ENCODE measurements around the gene RNF220. TPM values are rescaled to one million over a fixed set of nuclear protein-coding genes. Genes with fewer than 3 reads are reported as not detected.

The RNF220 gene
- total and polyA plus RNA-seq, 9 of the 15 experiments (the other 6 are each of a cell fraction or from before 2014, with no cell fraction given) = 5.1 to 117 (median 66.9) TPM

GRCh38 chr1:44588551-44589210 lies 183.6 kb downstream of the RNF220 start:
- intact Hi-C loops (cut with micrococcal nuclease) (loop anchor here (5.0 kb wide), 1 partner anchor 76 kb away; no protein-coding TSS in a partner anchor), in situ Hi-C loops (cut with MboI) (no loop called here)
- H3K4me3 ChIP-seq = no peak overlapping the region
- H3K79me2 ChIP-seq (ENCODE audit: control insufficient read depth, insufficient read depth, low read length) = no peaks in the 10 kb centered on the region
- no peak for FAIRE-seq
- no TSS peak for BruUV-seq (replicated peaks)
- no peak for DNase-seq (ENCODE audit: extremely low read depth in 1 of 4, low spot score in 3 of 4)
- 0% methylated on average over 3 of the region's 3 CpGs for WGBS (ENCODE audit: insufficient coverage, low coverage, missing lambda C conversion rate)
- POLR2A ChIA-PET = interaction anchor here (0.8 to 1.1 kb wide), 2 partner anchors 9 to 376 kb away, joined by 3 to 4 read pairs; partner anchors contain the start of gene DMAP1
- no peaks in the 10 kb centered on the region for H3K9me3 ChIP-seq (replicated peaks; ENCODE audit: control insufficient read depth, insufficient read depth, low read depth, low read length)
- no peak overlapping the region for H2AFZ ChIP-seq (ENCODE audit: low read depth, low read length)
- H4K20me1 ChIP-seq (replicated peaks; ENCODE audit: control insufficient read depth, insufficient read depth, low read length) = peaks cover 11% of the 10 kb centered on the region; the same call in 1 of the 2 replicates
- H3K4me2 ChIP-seq (ENCODE audit: insufficient read depth, low read length) = no peak overlapping the region
- H3K4me1 ChIP-seq (replicated peaks in 1 of 2; ENCODE audit: control insufficient read depth in 2 of 2, insufficient read depth in 2 of 2, low read length in 2 of 2) = peaks cover 0 to 8% of the 10 kb centered on the region in 2 experiments; a peak in 3 of 5 replicates
- no peaks in the 10 kb centered on the region for H3K36me3 ChIP-seq (ENCODE audit: control insufficient read depth, insufficient read depth, low read length)
- H3K9me1 ChIP-seq (ENCODE audit: control insufficient read depth, insufficient read depth, low read length) = no peaks in the 10 kb centered on the region
- no peak overlapping the region for H3K27ac ChIP-seq (ENCODE audit: extremely low read depth, low read depth, low read length)
- H3K9ac ChIP-seq (ENCODE audit: insufficient read depth in 1 of 2, low read depth in 2 of 2, low read length in 2 of 2) = no peak overlapping the region
- no peak for ATAC-seq
- CTCF ChIA-PET (ENCODE audit: low intra/inter-chr PET ratio) = no interaction called here
- H3K27me3 ChIP-seq (ENCODE audit: control insufficient read depth in 2 of 2, insufficient read depth in 2 of 2, low read length in 2 of 2) = peaks cover 61 to 85% of the 10 kb centered on the region in 2 experiments
- TF ChIP-seq HNRNPL (IDR thresholded peaks at IDR 0.05; ENCODE audit: low read depth, low read length) = no peak
- no peak for TF ChIP-seq SMARCB1 (IDR thresholded peaks at IDR 0.05; ENCODE audit: insufficient read length, low read depth)
- no peak for TF ChIP-seq RBM14 (IDR thresholded peaks at IDR 0.05; ENCODE audit: borderline replicate concordance, insufficient read depth, low read depth, low read length)
- no peak for TF ChIP-seq CTCFL (IDR thresholded peaks at IDR 0.05; ENCODE audit: borderline replicate concordance, insufficient read depth, low read depth, low read length, poor library complexity, severe bottlenecking)
- no peak for TF ChIP-seq ZNF263 (CRISPR knock-in tag; IDR thresholded peaks at IDR 0.05; ENCODE audit: borderline replicate concordance)
- TF ChIP-seq RREB1 (CRISPR knock-in tag; IDR thresholded peaks at IDR 0.05) = no peak
- TF ChIP-seq HDAC1 (IDR thresholded peaks at IDR 0.05) = no peak
- no peak for TF ChIP-seq NR1H2 (CRISPR knock-in tag; IDR thresholded peaks at IDR 0.05)
- TF ChIP-seq THRA (IDR thresholded peaks at IDR 0.05) = no peak
- TF ChIP-seq FOSL1 (tag; conservative IDR thresholded peaks at IDR 0.05) = no peak
- no peak for TF ChIP-seq CREBBP (IDR thresholded peaks at IDR 0.05; ENCODE audit: low read depth, low read length)
- TF ChIP-seq EP300 (IDR thresholded peaks at IDR 0.05; ENCODE audit: low read length) = no peak

Measured in K562 (cell line).